Stimulated activated CD4-positive, alpha-beta T cell treated with anti-CD3 and anti-CD28 coated beads, Interleukin-12 subunit alpha, Interleukin-12 subunit beta, amount 100 ng/mL, for 4 hours (primary cell): ENCODE data around the gene LILRA5.
"Not testable (repeated sequence)": the region's sequence is repeated elsewhere in the genome, so short reads cannot be mapped to it uniquely, and the experiment has no call there.

Experiments
- DNase-seq: peaks from one replicate; pipeline ENCODE4 v3.0.0-alpha.2; 2020

The LILRA5 gene

GRCh38 chr19:54271587-54271986 lies 41.4 kb downstream of the LILRA5 start:
- not testable (repeated sequence) for DNase-seq

- DNase-seq, result no peak
Measured at GRCh38 chr19:54271106-54271505, 41.9 kb downstream of the LILRA5 start.

- no peak for DNase-seq
Measured at GRCh38 chr19:54268936-54269335, 44.0 kb downstream of the LILRA5 start.

- DNase-seq, result peak; percentile 70
Measured at GRCh38 chr19:54266133-54266532, 46.8 kb downstream of the LILRA5 start.

- no peak for DNase-seq
Measured at GRCh38 chr19:54262470-54262869, 50.5 kb downstream of the LILRA5 start.

- DNase-seq, result no peak
Measured at GRCh38 chr19:54262066-54262465, 50.9 kb downstream of the LILRA5 start.

- no peak for DNase-seq
Measured at GRCh38 chr19:54257116-54257480, 55.9 kb downstream of the LILRA5 start, which contains the start of gene LILRB5. Gene LILRB5, minus strand, starts transcription at chr19:54257273. Its CDS starts 80 bp downstream, at chr19:54257193.
